Middle frontal gyrus (tissue), 1 donor: Measurements from ENCODE around the gene FAM171A2.
"Not testable (repeated sequence)": the region's sequence is repeated elsewhere in the genome, so short reads cannot be mapped to it uniquely, and the experiment has no call there.

Source experiments
- DNase-seq: peaks from one replicate; pipeline ENCODE4 v3.0.0-alpha.2; 2015; ENCODE audit warnings: low spot score; ENCODE audit errors: extremely low spot score

FAM171A2 gene

DNA sequence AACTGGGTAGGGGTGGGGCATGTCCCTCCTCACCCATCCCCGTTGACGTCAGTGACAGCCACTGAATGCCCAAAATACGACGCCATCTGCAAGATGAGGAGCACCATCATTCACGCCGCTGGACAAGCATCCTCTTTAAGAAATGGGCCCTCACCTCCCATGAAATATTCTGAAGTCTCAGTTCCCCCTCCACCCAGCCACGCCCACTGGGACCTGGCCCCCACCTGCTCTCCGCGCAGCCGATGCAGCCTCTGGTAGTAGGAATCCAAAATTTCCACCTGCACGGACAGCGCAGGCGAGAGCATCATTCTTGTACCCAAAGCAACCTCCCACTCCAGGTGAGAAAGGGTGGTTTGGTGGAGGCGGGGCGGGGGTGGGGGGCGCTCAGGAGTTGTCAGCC lies 20.2 kb upstream of the FAM171A2 start:
- no peak for DNase-seq

DNA sequence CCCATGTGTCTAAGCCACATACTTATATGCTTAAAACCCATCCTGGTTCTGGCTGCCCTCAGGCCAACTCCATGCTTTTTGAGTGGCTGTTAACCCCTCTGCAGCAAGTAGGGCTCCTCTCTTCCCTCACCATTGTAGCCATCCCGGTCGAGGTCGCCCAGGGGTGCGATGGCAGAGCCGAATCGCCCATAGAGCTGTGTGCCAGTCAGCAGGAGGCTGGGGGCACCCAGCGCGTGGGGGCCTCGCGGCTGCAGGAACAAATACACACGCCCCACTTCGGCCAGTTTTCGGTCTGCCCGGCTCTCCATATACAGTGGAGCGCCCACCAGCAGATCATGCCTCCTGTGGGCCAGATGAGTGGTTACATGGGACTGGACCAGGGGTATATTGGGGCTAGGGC lies 19.7 kb upstream of the FAM171A2 start:
- no peak for DNase-seq

- no peak for DNase-seq
Observed at GRCh38 chr17:44382917-44383316, 19.3 kb upstream of the FAM171A2 start.

GRCh38 chr17:44381810-44382305 lies 18.2 kb upstream of the FAM171A2 start:
- no peak for DNase-seq

GRCh38 chr17:44380767-44381166 lies 17.1 kb upstream of the FAM171A2 start:
- no peak for DNase-seq

DNA sequence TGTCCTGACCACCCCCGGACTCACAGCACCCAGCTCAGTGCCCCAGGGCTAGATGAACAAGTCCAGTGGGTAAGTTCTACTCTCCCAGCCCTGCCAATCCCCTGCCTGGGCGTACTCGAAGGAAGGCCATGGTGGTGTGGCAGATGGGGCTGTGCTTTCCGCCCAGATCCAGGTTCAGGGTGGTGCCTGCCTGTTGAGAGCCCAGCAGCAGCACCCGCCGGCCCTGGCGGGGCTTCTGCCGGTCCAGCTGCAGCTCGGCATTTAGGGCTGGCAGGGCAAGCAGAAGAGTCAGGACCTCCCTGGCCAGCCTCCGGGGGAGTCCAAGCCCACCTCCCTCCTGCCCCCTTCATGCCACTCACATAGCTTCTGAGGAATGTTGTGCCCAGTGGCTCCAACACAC lies 16.2 kb upstream of the FAM171A2 start:
- no peak for DNase-seq

DNA sequence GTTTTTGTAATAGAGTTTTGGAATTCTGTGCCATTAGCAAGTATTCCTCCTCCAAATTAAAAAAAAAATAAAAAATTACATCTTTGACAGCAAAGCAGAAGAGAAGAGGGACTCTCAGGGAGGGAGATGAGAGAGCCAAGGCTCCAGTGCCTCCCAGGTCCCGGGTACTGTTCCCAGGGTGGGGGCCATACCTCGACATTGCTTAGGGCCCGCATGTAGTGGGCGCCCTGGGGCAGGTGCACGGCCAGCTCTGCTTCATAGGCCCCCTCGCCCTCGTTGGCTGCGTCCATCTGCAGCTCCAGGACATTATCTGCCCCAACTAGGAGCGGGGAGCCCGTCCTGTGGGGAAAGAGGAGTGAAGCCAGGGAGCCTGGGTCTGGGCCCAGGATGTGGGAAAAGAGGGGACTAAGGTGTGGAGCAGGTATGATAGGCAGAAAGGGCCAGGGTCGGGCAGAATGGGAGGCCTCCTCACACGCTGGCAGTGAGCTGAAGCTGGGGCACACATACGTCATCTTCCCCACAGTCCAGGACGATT lies 14.6 kb upstream of the FAM171A2 start:
- DNase-seq, result no peak

DNA sequence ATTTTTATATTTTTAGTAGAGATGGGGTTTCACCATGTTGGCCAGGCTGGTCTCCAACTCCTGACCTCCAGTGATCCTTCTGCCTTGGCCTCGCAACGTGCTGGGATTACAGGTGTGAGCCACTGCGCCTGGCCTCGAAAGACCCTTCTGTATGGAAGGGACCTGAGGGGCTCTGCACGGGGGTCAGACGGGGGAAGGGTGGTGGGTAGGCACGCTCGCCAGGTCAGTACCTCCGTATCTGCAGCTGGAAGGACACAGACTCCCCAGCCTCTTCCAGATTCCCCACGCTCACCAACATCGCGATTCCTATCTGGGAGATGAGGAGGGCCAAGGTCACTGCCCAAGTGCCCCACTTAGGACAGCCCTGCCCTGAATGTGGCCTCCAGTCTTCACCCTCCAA lies 13.1 kb upstream of the FAM171A2 start:
- DNase-seq, result no peak

DNA sequence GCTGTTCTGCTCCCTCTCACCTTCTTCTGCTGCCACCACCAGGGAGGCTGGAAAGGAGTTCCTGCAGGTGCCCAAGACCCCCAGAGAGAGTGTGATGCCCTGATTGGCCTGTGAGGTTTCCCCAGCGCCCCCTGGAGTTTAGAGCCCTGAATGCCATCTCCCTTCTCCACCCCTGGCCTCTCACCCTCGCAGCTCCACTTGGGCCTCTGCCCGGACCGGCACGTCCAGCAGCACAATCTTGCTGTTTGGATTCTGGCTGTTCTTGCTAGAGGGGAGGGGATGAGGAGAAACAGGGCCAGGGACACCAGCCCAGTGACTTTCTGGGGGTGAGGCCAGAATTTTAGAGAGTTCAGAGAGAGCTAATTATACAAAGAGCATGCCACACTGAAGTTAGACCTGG lies 12.5 kb upstream of the FAM171A2 start:
- DNase-seq, result no peak

DNA sequence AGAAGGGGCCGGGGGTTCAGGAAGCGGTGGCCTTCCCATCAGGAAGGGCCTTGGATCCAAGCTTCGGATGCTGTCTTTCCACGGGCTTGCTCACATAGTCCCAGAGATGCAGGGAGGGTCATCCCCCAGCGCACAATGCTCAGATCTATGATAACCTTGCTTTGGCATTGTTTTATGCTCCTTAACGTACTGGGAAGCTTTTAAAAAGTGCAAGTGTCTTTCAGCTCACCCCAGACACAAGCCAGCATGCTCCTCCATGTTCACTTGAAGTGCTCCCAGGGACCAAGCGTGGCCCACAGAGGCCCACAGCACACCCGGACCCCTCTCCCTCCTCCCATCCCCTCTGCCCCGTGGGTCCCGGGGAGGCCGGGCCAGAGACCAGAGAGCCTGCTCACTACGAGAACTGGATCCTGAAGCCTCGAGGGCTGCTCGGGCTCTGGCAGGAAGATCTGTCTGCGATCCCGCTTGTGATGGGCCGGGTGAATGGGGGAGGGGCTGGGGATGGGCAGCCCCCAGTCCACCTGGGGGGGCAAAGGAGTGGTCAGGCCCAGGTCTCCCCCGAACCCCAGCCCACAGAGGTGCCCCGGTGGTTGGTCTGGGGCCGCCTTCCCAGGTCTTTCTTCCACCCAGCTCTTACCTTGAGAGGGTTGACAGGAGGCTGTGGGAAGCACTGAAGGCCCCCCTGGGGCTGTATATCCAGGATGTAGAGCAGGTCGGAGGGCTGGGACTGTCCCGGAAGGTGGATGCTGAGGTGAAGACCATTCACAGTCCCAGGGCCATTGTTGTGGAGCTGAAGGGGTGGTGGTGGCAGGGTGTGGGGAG lies 11.8 kb upstream of the FAM171A2 start:
- DNase-seq, result no peak

DNA sequence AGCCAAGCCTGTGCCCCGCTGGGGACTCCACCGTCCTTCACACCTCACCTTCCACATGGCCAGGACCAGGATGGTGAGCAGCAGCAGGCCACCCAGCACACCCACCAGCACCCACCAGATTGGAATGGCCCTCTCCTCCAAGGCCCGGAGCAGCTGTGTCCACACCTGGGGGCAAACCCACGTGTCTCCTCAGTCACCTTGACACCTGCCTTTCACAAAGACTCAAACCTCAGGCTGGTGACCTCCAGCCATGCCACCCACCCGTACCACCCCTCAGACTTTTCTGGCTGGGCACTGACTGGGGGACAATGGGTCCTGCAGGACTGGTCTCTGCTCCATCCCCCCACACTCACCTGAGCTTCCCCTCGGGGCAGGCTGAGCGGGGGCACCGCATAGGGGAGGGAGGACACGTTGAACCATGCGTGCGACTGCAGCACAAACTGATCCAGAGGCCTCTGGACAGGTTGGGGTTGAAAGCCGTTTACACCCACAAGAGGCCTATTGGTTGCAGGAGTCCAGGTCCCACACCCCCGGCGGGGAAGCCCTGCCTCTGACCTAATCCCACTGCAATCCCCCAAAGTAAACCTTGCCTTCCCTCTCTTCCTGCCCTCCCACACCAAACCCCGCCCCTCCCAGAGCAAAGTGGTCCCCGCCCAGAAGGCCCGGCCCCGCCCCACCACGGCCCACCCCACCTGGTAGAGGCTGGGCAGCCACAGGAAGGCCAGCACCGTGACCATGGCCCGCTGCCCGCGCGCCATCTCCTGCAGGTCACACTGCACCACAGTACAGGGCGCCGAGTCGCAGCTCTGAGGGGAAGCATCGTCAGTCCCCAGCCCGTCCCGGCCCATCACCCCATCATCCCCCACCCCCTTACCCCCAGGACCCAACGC lies 10.9 kb upstream of the FAM171A2 start:
- DNase-seq, result no peak

- DNase-seq, result no peak
Observed at GRCh38 chr17:44372036-44372435, 8.4 kb upstream of the FAM171A2 start.

- DNase-seq, result not testable (repeated sequence)
Observed at GRCh38 chr17:44369414-44370023, 5.9 kb upstream of the FAM171A2 start.

GRCh38 chr17:44368391-44369243 lies 5.0 kb upstream of the FAM171A2 start:
- not testable (repeated sequence) for DNase-seq

GRCh38 chr17:44367231-44367979 lies 3.8 kb upstream of the FAM171A2 start:
- DNase-seq, result no peak

- not testable (repeated sequence) for DNase-seq
Observed at GRCh38 chr17:44365051-44365450, 1.4 kb upstream of the FAM171A2 start.

- DNase-seq, result no peak
Observed at GRCh38 chr17:44362949-44363612, 572 bp downstream of the FAM171A2 start.

DNA sequence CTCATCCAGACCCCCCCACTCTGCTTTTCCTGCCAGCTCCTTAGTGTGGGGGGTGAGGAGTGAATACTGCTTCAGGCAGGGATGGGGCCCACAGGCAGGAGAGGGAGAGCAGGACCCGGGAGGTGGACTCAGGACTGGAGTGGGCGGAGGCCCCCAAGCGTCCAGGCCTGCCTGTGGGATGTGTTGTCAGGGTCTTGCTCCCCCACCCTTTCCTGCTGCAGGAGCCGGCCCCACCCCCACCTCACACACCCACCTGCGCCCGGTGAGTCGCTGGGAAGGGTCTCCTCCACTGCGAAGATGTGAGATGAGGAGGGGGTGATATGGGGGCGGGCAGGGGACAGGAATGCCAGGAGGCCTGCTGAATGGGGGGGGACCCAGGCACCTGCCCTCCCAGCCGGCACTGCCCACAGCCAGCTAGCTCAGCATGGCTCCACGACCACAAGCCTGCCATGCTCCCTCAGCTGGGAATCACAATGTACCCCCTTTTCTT lies 1.1 kb downstream of the FAM171A2 start:
- DNase-seq, result no peak
